DND-41 (cell line): ENCODE results near the gene WASF1.

Experiments
- ATAC-seq: fragments of 200-7000 bp; cut with Tn5 transposase; 3 replicates; pipeline ENCODE4 v1.9.1; 2021; ENCODE audit warnings: low read depth; ENCODE audit not compliant: insufficient read depth
- DNase-seq: peaks from one replicate; pipeline ENCODE4 v3.0.0-alpha.2; 2020
- H2AFZ ChIP-seq: 2 replicates; pipeline ENCODE4 v1.6.0; 2012; ENCODE audit warnings: low read depth, low read length
- H3K27ac ChIP-seq: 2 replicates; pipeline ENCODE4 v1.5.1; 2012; ENCODE audit warnings: low read length, inconsistent platforms
- H3K27me3 ChIP-seq: fragments of 200-600 bp; sonication (generic); 2 replicates; pipeline ENCODE4 v1.6.0; 2012; ENCODE audit warnings: low read length, mild to moderate bottlenecking, inconsistent platforms; ENCODE audit not compliant: insufficient read depth, poor library complexity
- H3K36me3 ChIP-seq: 2 replicates; pipeline ENCODE4 v1.5.1; 2012; ENCODE audit warnings: low read length, inconsistent platforms; ENCODE audit not compliant: insufficient read depth
- H3K4me1 ChIP-seq: 2 replicates; pipeline ENCODE4 v1.5.1; 2012; ENCODE audit warnings: mild to moderate bottlenecking, low read length; ENCODE audit not compliant: insufficient read depth
- H3K4me2 ChIP-seq: 2 replicates; pipeline ENCODE4 v1.6.0; 2012; ENCODE audit warnings: mild to moderate bottlenecking, moderate library complexity, low read length, inconsistent platforms; ENCODE audit not compliant: insufficient read depth
- H3K4me3 ChIP-seq, 2 experiments: fragments of 200-600 bp in 1 of 2; shearing (Covaris generic) in 1 of 2; 2 replicates each; pipeline ENCODE4 v1.5.1; 2012 to 2016; ENCODE audit warnings: inconsistent platforms in 2 of 2, low read length in 2 of 2, mild to moderate bottlenecking in 2 of 2, low read depth in 1 of 2, moderate library complexity in 1 of 2
- H3K79me2 ChIP-seq: 2 replicates; pipeline ENCODE4 v1.6.0; 2012; ENCODE audit warnings: low read length, inconsistent platforms; ENCODE audit not compliant: insufficient read depth
- H3K9ac ChIP-seq: 2 replicates; pipeline ENCODE4 v1.6.0; 2012; ENCODE audit warnings: low read depth, mild to moderate bottlenecking, inconsistent platforms, low read length, moderate library complexity
- H3K9me3 ChIP-seq: 2 replicates; pipeline ENCODE4 v1.5.1; 2012; ENCODE audit warnings: low read length, moderate library complexity, mild to moderate bottlenecking, inconsistent platforms; ENCODE audit not compliant: insufficient read depth, severe bottlenecking
- H4K20me1 ChIP-seq: 2 replicates; pipeline ENCODE4 v1.6.0; 2012; ENCODE audit warnings: low read length; ENCODE audit not compliant: insufficient read depth
- EZH2 ChIP-seq: IDR thresholded peaks from 3 replicates; pipeline ENCODE4 v1.6.1; 2012; ENCODE audit warnings: borderline replicate concordance, low read depth, mild to moderate bottlenecking, moderate library complexity, low read length, inconsistent platforms; ENCODE audit not compliant: severe bottlenecking
- TF ChIP-seq, protein P1 (sequence below): IDR thresholded peaks from 2 replicates; pipeline ENCODE4 v1.5.1; 2012; ENCODE audit warnings: borderline replicate concordance, low read length, moderate library complexity, mild to moderate bottlenecking; ENCODE audit not compliant: poor library complexity, severe bottlenecking; ENCODE audit errors: extremely low read depth

WASF1 gene

DNA sequence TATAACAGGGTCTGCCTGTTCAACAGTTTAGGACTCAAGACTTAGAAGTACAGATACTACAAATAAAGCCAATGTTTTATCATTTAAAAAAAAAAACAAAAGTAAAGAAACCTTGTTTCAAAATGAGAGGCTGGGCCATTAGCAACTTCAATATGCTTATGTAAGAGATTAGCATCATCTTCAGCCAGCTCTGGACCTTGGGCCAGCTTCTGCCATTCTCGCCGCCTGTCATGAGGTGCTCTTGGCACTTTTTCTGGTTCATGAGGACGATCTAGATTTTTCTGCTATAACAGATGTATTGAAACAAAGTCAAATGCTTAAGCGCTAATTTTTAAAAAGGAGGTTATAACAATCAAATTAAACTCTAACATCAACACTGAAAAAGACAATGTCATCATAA is 74.2 kb downstream of the WASF1 start:
- DNase-seq: no peak
- no peaks in the 10 kb centered on the region for H3K9me3 ChIP-seq

DNA sequence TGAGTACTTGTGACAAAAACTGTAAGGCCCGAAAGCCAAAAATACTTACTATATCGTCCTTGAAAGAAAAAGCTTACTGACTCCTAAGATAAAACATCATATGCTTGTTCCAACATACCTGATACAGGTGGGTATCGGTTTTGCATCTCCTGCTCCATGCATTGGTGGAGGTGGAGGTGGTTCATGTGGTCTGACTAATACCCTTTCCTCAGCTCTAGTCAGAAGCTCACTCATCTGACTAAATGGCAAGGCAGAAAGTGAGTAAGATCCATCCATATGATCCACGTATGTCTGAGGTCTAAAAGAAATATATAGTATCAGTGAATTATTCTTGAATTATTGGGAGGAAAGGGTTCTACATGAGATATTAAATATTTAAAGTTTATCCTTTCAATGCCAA is 76.2 kb downstream of the WASF1 start:
- Histone ChIP-seq H3K27me3 (no peaks in the 10 kb centered on the region), H3K4me3 (no peak overlapping the region), H3K79me2 (no peaks in the 10 kb centered on the region), H3K4me2 (no peak overlapping the region), H3K9me3 (no peaks in the 10 kb centered on the region), H3K27ac (no peak overlapping the region), H3K9ac (no peak overlapping the region), H3K36me3 (peaks cover 32% of the 10 kb centered on the region), H3K4me1 (no peaks in the 10 kb centered on the region), H4K20me1 (no peaks in the 10 kb centered on the region), H2AFZ (no peak overlapping the region)
- no peak for ATAC-seq
- TF ChIP-seq EZH2: no peak
- TF ChIP-seq, protein P1, sequence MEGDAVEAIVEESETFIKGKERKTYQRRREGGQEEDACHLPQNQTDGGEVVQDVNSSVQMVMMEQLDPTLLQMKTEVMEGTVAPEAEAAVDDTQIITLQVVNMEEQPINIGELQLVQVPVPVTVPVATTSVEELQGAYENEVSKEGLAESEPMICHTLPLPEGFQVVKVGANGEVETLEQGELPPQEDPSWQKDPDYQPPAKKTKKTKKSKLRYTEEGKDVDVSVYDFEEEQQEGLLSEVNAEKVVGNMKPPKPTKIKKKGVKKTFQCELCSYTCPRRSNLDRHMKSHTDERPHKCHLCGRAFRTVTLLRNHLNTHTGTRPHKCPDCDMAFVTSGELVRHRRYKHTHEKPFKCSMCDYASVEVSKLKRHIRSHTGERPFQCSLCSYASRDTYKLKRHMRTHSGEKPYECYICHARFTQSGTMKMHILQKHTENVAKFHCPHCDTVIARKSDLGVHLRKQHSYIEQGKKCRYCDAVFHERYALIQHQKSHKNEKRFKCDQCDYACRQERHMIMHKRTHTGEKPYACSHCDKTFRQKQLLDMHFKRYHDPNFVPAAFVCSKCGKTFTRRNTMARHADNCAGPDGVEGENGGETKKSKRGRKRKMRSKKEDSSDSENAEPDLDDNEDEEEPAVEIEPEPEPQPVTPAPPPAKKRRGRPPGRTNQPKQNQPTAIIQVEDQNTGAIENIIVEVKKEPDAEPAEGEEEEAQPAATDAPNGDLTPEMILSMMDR: no peak
- no peak for DNase-seq

More for the DNA sequence above, 74.2 kb downstream of the WASF1 start:
- Histone ChIP-seq H3K36me3 (peaks cover 26% of the 10 kb centered on the region), H3K27me3 (no peaks in the 10 kb centered on the region), H3K4me1 (no peaks in the 10 kb centered on the region), H2AFZ (no peak overlapping the region), H3K9ac (no peak overlapping the region), H4K20me1 (no peaks in the 10 kb centered on the region), H3K27ac (no peak overlapping the region), H3K4me3 (no peak overlapping the region), H3K79me2 (no peaks in the 10 kb centered on the region), H3K4me2 (no peak overlapping the region)
- ATAC-seq: no peak
- TF ChIP-seq EZH2: no peak
- TF ChIP-seq, protein P1: no peak

DNA sequence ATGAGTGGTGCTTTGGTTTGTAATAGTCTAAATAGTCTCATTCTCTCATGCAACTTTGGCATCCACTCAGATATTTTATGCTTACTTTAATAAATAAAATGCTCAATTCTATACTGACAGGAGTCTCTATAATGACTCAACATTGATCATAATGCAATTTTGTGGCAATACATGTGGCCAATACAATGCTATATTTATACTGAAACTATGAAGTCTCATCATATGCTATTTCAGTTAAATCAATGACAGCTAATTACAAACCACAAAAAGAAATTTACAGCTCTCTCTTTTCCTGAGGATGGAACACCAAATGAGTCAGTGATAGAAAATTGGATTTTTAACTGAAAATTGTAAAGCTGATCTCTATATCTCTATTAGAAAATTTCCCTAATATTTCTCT is 77.1 kb downstream of the WASF1 start:
- Histone ChIP-seq H3K9ac (no peak overlapping the region), H3K27ac (no peak overlapping the region), H4K20me1 (no peaks in the 10 kb centered on the region), H3K4me3 (no peak overlapping the region), H3K4me1 (no peaks in the 10 kb centered on the region), H3K36me3 (peaks cover 32% of the 10 kb centered on the region), H3K79me2 (no peaks in the 10 kb centered on the region), H3K27me3 (no peaks in the 10 kb centered on the region), H3K4me2 (no peak overlapping the region), H2AFZ (no peak overlapping the region), H3K9me3 (no peaks in the 10 kb centered on the region)
- no peak for DNase-seq
- TF ChIP-seq, protein P1: no peak
- TF ChIP-seq EZH2: no peak
- ATAC-seq: no peak

DNA sequence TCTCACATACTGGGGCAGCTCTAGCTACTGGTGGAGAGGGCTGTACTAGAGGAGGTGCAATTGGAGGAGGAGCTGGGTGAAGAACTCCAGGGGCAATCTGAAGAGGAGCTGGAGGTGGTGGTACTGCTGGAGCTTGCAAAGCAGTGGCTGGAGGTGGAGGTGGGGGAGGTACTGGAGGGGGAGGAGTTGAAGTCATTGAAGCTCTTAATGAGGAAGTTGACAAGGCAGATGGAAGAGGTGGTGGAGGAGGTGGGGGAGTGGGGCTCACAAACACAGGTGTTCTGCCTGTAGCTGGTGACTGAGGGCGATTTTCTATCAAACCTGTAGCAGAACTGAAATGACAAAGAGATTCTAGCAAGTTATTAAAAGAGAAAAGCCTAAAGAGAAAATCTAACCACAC is 77.6 kb downstream of the WASF1 start:
- H3K27me3 ChIP-seq: no peaks in the 10 kb centered on the region
- H3K79me2 ChIP-seq: no peaks in the 10 kb centered on the region
- TF ChIP-seq, protein P1: no peak
- no peak for TF ChIP-seq EZH2
- H3K4me3 ChIP-seq: no peak overlapping the region
- no peaks in the 10 kb centered on the region for H4K20me1 ChIP-seq
- H3K4me2 ChIP-seq: no peak overlapping the region
- ATAC-seq (peak; percentile 24; the same call in 1 of the 3 replicates), DNase-seq (no peak)
- no peaks in the 10 kb centered on the region for H3K9me3 ChIP-seq
- no peaks in the 10 kb centered on the region for H3K4me1 ChIP-seq
- no peak overlapping the region for H2AFZ ChIP-seq
- no peak overlapping the region for H3K9ac ChIP-seq
- H3K27ac ChIP-seq: no peak overlapping the region
- peaks cover 30% of the 10 kb centered on the region for H3K36me3 ChIP-seq
